H9 (cell line): Measurements from ENCODE around the gene BCL2L2. TPM values are rescaled to one million over a fixed set of nuclear protein-coding genes. Genes with fewer than 3 reads are reported as not detected.

Experiments used
- DNase-seq: peaks from one replicate; pipeline ENCODE4 v3.0.0-alpha.2; 2017
- H2AFZ ChIP-seq: one replicate; pipeline ENCODE4 v1.6.1; 2013; ENCODE audit warnings: mild to moderate bottlenecking, low read length, control low read depth, moderate library complexity
- H2AK5ac ChIP-seq: 2 replicates; pipeline ENCODE4 v1.6.1; 2013; ENCODE audit warnings: low read length, control low read depth, mixed read lengths; ENCODE audit not compliant: insufficient read length
- H2BK120ac ChIP-seq: one replicate; pipeline ENCODE4 v1.6.1; 2013; ENCODE audit warnings: low read depth, mild to moderate bottlenecking, low read length, control low read depth, inconsistent platforms; ENCODE audit not compliant: poor library complexity, severe bottlenecking
- H2BK12ac ChIP-seq: 2 replicates; pipeline ENCODE4 v1.6.1; 2013; ENCODE audit warnings: low read length, control low read depth, mixed read lengths, low read depth; ENCODE audit not compliant: insufficient read length
- H2BK15ac ChIP-seq: 2 replicates; pipeline ENCODE4 v1.6.1; 2013; ENCODE audit warnings: low read depth, low read length, control low read depth
- H2BK20ac ChIP-seq: one replicate; pipeline ENCODE4 v1.6.1; 2013; ENCODE audit warnings: low read depth, mild to moderate bottlenecking, low read length, control low read depth, inconsistent platforms; ENCODE audit not compliant: poor library complexity, severe bottlenecking
- H2BK5ac ChIP-seq: 2 replicates; pipeline ENCODE4 v1.6.1; 2013; ENCODE audit warnings: low read length, control low read depth, mixed read lengths; ENCODE audit not compliant: insufficient read length
- H3K14ac ChIP-seq: 2 replicates; pipeline ENCODE4 v1.6.1; 2013; ENCODE audit warnings: low read length, control low read depth; ENCODE audit not compliant: insufficient read depth
- H3K18ac ChIP-seq: 2 replicates; pipeline ENCODE4 v1.6.1; 2013; ENCODE audit warnings: low read depth, mild to moderate bottlenecking, mixed read lengths, low read length, control low read depth; ENCODE audit not compliant: insufficient read length
- H3K23ac ChIP-seq: 2 replicates; pipeline ENCODE4 v1.6.1; 2013; ENCODE audit warnings: low read length, control low read depth, mixed read lengths, low read depth; ENCODE audit not compliant: insufficient read length
- H3K23me2 ChIP-seq: 2 replicates; pipeline ENCODE4 v1.6.1; 2013; ENCODE audit warnings: low read depth, mild to moderate bottlenecking, mixed read lengths, low read length, control low read depth; ENCODE audit not compliant: insufficient read length, poor library complexity, severe bottlenecking
- H3K27ac ChIP-seq: 2 replicates; pipeline ENCODE4 v1.5.1; 2013; ENCODE audit warnings: low read length, control low read depth, mixed read lengths, low read depth; ENCODE audit not compliant: insufficient read length
- H3K27me3 ChIP-seq: 2 replicates; pipeline ENCODE4 v1.6.1; 2013; ENCODE audit warnings: low read length, control low read depth, inconsistent platforms; ENCODE audit not compliant: insufficient read depth
- H3K4ac ChIP-seq: 2 replicates; pipeline ENCODE4 v1.6.1; 2013; ENCODE audit warnings: low read depth, mild to moderate bottlenecking, control low read depth, inconsistent platforms, low read length, moderate library complexity
- H3K4me1 ChIP-seq: 2 replicates; pipeline ENCODE4 v1.6.1; 2013; ENCODE audit warnings: low read length, control low read depth, inconsistent platforms; ENCODE audit not compliant: insufficient read depth
- H3K4me2 ChIP-seq: 2 replicates; pipeline ENCODE4 v1.6.1; 2013; ENCODE audit warnings: low read length, control low read depth, mixed read lengths; ENCODE audit not compliant: insufficient read length, insufficient read depth
- H3K56ac ChIP-seq: 2 replicates; pipeline ENCODE4 v1.6.1; 2013; ENCODE audit warnings: low read depth, mild to moderate bottlenecking, mixed read lengths, low read length, control low read depth; ENCODE audit not compliant: insufficient read length
- H3K79me1 ChIP-seq: 2 replicates; pipeline ENCODE4 v1.6.1; 2013; ENCODE audit warnings: low read depth, mild to moderate bottlenecking, moderate library complexity, low read length, control low read depth, inconsistent platforms; ENCODE audit not compliant: insufficient read depth, poor library complexity, severe bottlenecking
- H3K79me2 ChIP-seq: 2 replicates; pipeline ENCODE4 v1.6.1; 2013; ENCODE audit warnings: low read length, control low read depth, inconsistent platforms; ENCODE audit not compliant: insufficient read depth
- H3K9ac ChIP-seq: 2 replicates; pipeline ENCODE4 v1.6.1; 2013; ENCODE audit warnings: low read length, control low read depth, mixed read lengths; ENCODE audit not compliant: insufficient read length; ENCODE audit errors: extremely low read depth
- H3K9me3 ChIP-seq: one replicate; pipeline ENCODE4 v1.6.1; 2013; ENCODE audit warnings: low read depth, low read length, inconsistent platforms; ENCODE audit not compliant: control insufficient read depth
- H3T11ph ChIP-seq: one replicate; pipeline ENCODE4 v1.6.1; 2013; ENCODE audit warnings: mild to moderate bottlenecking, low read length, control low read depth, inconsistent platforms
- H4K20me1 ChIP-seq: one replicate; pipeline ENCODE4 v1.6.1; 2013; ENCODE audit not compliant: control insufficient read depth, insufficient read length, insufficient read depth
- H4K5ac ChIP-seq: 2 replicates; pipeline ENCODE4 v1.6.1; 2013; ENCODE audit warnings: low read depth, mild to moderate bottlenecking, mixed read lengths, low read length, control low read depth; ENCODE audit not compliant: insufficient read length
- H4K8ac ChIP-seq: replicated peaks from 2 replicates; pipeline ENCODE4 v1.6.1; 2013; ENCODE audit warnings: low read length, control low read depth, mixed read lengths, low read depth; ENCODE audit not compliant: insufficient read length
- H4K91ac ChIP-seq: 2 replicates; pipeline ENCODE4 v1.6.1; 2013; ENCODE audit warnings: low read depth, mild to moderate bottlenecking, moderate library complexity, mixed read lengths, low read length, control low read depth; ENCODE audit not compliant: insufficient read length
- H3K27ac Mint-ChIP-seq, 3 experiments: 2 replicates in 2 of 3; 3 replicates in 1 of 3; pipeline ENCODE4 v1.8.0; 2020 to 2021; ENCODE audit warnings: mixed read lengths in 3 of 3, mild to moderate bottlenecking in 1 of 3, moderate library complexity in 1 of 3
- H3K27me3 Mint-ChIP-seq: 2 replicates; pipeline ENCODE4 v1.8.0; 2021; ENCODE audit warnings: low read depth, mild to moderate bottlenecking, moderate library complexity, mixed read lengths
- H3K36me3 Mint-ChIP-seq, 3 experiments: 2 replicates in 2 of 3; 3 replicates in 1 of 3; pipeline ENCODE4 v1.8.0; 2020 to 2021; ENCODE audit warnings: low read depth in 3 of 3, mixed read lengths in 3 of 3; ENCODE audit not compliant: insufficient read depth in 1 of 3
- H3K4me1 Mint-ChIP-seq, 2 experiments: 2 replicates each; pipeline ENCODE4 v1.8.0; 2020; ENCODE audit warnings: mixed read lengths in 2 of 2
- H3K4me3 Mint-ChIP-seq, 2 experiments: 2 replicates in 1 of 2; 3 replicates in 1 of 2; pipeline ENCODE4 v1.8.0; 2020 to 2021; ENCODE audit warnings: mild to moderate bottlenecking in 2 of 2, mixed read lengths in 2 of 2, moderate library complexity in 1 of 2
- H3K9me3 Mint-ChIP-seq, 2 experiments: 2 replicates in 1 of 2; 3 replicates in 1 of 2; pipeline ENCODE4 v1.8.0; 2020; ENCODE audit warnings: mild to moderate bottlenecking in 2 of 2, mixed read lengths in 2 of 2, moderate library complexity in 1 of 2
- CTCF ChIP-seq: fragments of 200-600 bp; sonication (generic); conservative IDR thresholded peaks from 3 replicates; pipeline ENCODE4 v1.8.0; 2021; ENCODE audit warnings: antibody characterized with exemption, mild to moderate bottlenecking
- WGBS: extraction: QIAGEN DNeasy Blood & Tissue Kit; methylation state at CpG from one replicate; pipeline ENCODE4 v1.1.7; 2013; ENCODE audit warnings: missing lambda C conversion rate, low lambda C conversion rate, mixed read lengths; ENCODE audit not compliant: insufficient read length; ENCODE audit errors: extremely low coverage; 5-methylcytosine and 5-hydroxymethylcytosine counted together
- total RNA-seq: library from RNA; stranded (reverse); gene quantifications from 2 replicates; pipeline ENCODE4 v1.2.1, GENCODE V29; 2021

Gene BCL2L2
- total RNA-seq, 1 experiment from 2014 or later: 8.4 TPM

- WGBS: no CpG with 5 or more reads among the region's 11 CpGs
- H3T11ph ChIP-seq: no peak overlapping the region
- H3K4me1 ChIP-seq: peaks cover 4% of the 10 kb centered on the region; the same call in 1 of the 2 replicates
- no peak overlapping the region for H3K9ac ChIP-seq
- no peak overlapping the region for H3K4ac ChIP-seq
- H2BK12ac ChIP-seq: no peak overlapping the region
- no peak overlapping the region for H3K27ac ChIP-seq
- H3K79me1 ChIP-seq: no peaks in the 10 kb centered on the region
- H3K79me2 ChIP-seq: no peaks in the 10 kb centered on the region
- no peak overlapping the region for H3K18ac ChIP-seq
- no peak overlapping the region for H3K23ac ChIP-seq
- Mint-ChIP-seq H3K4me1 (peaks cover 23 to 28% of the 10 kb centered on the region in 2 experiments), H3K9me3 (no peaks in the 10 kb centered on the region; a peak in 1 of 5 replicates), H3K36me3 (peaks cover 21 to 58% (median 43%) of the 10 kb centered on the region in 3 experiments), H3K27me3 (peaks cover 5% of the 10 kb centered on the region), H3K27ac (peak overlapping the region in 1 of 3 experiments; percentile 35; a peak in 1 of 7 replicates), H3K4me3 (no peak overlapping the region)
- H3K9me3 ChIP-seq: no peaks in the 10 kb centered on the region
- no peak overlapping the region for H2BK20ac ChIP-seq
- peak; percentile 54 for TF ChIP-seq CTCF
- H3K27me3 ChIP-seq: no peaks in the 10 kb centered on the region
- no peak overlapping the region for H3K56ac ChIP-seq
- no peak overlapping the region for H2AFZ ChIP-seq
- no peak overlapping the region for H4K8ac ChIP-seq
- H4K20me1 ChIP-seq: no peaks in the 10 kb centered on the region
- H3K14ac ChIP-seq: no peak overlapping the region
- H4K91ac ChIP-seq: no peak overlapping the region
- DNase-seq: peak; percentile 69
- peaks cover 13% of the 10 kb centered on the region for H3K23me2 ChIP-seq
- H2BK5ac ChIP-seq: no peak overlapping the region
- no peak overlapping the region for H4K5ac ChIP-seq
- H2BK120ac ChIP-seq: no peak overlapping the region
- H2AK5ac ChIP-seq: no peak overlapping the region
- no peak overlapping the region for H2BK15ac ChIP-seq
- no peak overlapping the region for H3K4me2 ChIP-seq
Observed at GRCh38 chr14:23360496-23360895, 53.9 kb downstream of the BCL2L2 start.
